GM18858 (cell line): Measurements from ENCODE around the gene ITGA1.

Experiments
- ATAC-seq: cut with Tn5 transposase; IDR thresholded peaks from one replicate; pipeline ENCODE4 v1.9.1; 2021; ENCODE audit not compliant: unreplicated experiment

Gene ITGA1

GRCh38 chr5:52993367-52993766 lies 205.7 kb downstream of the ITGA1 start:
- no peak for ATAC-seq

- ATAC-seq = no peak
These were observed 206.6 kb downstream of the ITGA1 start for GRCh38 chr5:52994266-52994665.

- ATAC-seq = no peak
These were observed 207.4 kb downstream of the ITGA1 start for GRCh38 chr5:52995095-52995494.

GRCh38 chr5:52995914-52996313 lies 208.2 kb downstream of the ITGA1 start:
- no peak for ATAC-seq

GRCh38 chr5:52996979-52997378 lies 209.3 kb downstream of the ITGA1 start:
- ATAC-seq = no peak

- ATAC-seq = no peak
These were observed 209.7 kb downstream of the ITGA1 start for GRCh38 chr5:52997424-52997823.

- ATAC-seq = peak; percentile 62
These were observed 211.0 kb downstream of the ITGA1 start for GRCh38 chr5:52998552-52999313.

GRCh38 chr5:52999344-52999949 lies 211.7 kb downstream of the ITGA1 start:
- ATAC-seq = peak; percentile 39

- ATAC-seq = no peak
These were observed 213.8 kb downstream of the ITGA1 start for GRCh38 chr5:53001541-53001940.

- no peak for ATAC-seq
These were observed 214.8 kb downstream of the ITGA1 start for GRCh38 chr5:53002491-53002890.

- ATAC-seq = no peak
These were observed 215.4 kb downstream of the ITGA1 start for GRCh38 chr5:53003144-53003543.

- no peak for ATAC-seq
These were observed 219.5 kb downstream of the ITGA1 start for GRCh38 chr5:53006911-53007890.

- peak; percentile 97 for ATAC-seq
These were observed 221.0 kb downstream of the ITGA1 start for GRCh38 chr5:53008751-53009150.
